Measurements from ENCODE around the gene ABHD11.

ABHD11 gene

DNA sequence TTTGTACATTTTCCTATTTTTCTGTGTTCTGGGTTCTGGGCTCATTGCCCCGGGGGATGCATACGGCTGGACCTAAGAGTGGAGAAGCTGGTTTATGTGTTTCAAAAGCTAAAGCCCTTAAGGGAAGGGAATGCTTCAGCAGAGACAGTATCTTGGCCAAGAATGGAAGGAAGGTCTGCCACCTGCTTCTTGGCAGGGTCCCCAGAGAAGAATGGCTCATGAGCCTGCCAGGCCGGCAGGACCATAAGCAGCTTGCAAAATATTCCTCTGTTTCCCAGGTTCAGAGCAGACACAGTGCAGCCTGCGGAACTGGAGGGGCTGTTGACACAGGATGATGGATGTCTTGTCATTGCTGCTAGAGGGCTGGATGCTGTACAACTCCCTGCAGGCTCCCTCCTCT is 7.8 kb upstream of the ABHD11 start:
- Histone ChIP-seq H3K36me3 (ENCODE audit: insufficient read depth, low read length) (no peaks in the 10 kb centered on the region), H3K9ac (ENCODE audit: low read depth, low read length) (no peak overlapping the region), H3K4me3 (ENCODE audit: low read depth in 1 of 2, low read length in 2 of 2) (no peak overlapping the region), H3K79me2 (ENCODE audit: insufficient read depth, low read length) (no peaks in the 10 kb centered on the region), H3K4me1 (ENCODE audit: insufficient read depth, low read length) (no peaks in the 10 kb centered on the region), H3K4me2 (ENCODE audit: insufficient read depth, low read length) (no peak overlapping the region), H3K9me3 (ENCODE audit: insufficient read depth, low read length, severe bottlenecking) (no peaks in the 10 kb centered on the region), H2AFZ (ENCODE audit: low read depth, low read length) (no peak overlapping the region), H3K27ac (ENCODE audit: low read length) (no peak overlapping the region), H4K20me1 (ENCODE audit: insufficient read depth, low read length) (no peaks in the 10 kb centered on the region; the same call in 1 of the 2 replicates), H3K27me3 (ENCODE audit: insufficient read depth, low read length, poor library complexity) (no peaks in the 10 kb centered on the region)
- ATAC-seq (ENCODE audit: insufficient read depth, low read depth) (no peak), DNase-seq (no peak)
- TF ChIP-seq, protein P1, sequence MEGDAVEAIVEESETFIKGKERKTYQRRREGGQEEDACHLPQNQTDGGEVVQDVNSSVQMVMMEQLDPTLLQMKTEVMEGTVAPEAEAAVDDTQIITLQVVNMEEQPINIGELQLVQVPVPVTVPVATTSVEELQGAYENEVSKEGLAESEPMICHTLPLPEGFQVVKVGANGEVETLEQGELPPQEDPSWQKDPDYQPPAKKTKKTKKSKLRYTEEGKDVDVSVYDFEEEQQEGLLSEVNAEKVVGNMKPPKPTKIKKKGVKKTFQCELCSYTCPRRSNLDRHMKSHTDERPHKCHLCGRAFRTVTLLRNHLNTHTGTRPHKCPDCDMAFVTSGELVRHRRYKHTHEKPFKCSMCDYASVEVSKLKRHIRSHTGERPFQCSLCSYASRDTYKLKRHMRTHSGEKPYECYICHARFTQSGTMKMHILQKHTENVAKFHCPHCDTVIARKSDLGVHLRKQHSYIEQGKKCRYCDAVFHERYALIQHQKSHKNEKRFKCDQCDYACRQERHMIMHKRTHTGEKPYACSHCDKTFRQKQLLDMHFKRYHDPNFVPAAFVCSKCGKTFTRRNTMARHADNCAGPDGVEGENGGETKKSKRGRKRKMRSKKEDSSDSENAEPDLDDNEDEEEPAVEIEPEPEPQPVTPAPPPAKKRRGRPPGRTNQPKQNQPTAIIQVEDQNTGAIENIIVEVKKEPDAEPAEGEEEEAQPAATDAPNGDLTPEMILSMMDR (IDR thresholded peaks at IDR 0.05; ENCODE audit: borderline replicate concordance, extremely low read depth, low read length, poor library complexity, severe bottlenecking): no peak
- TF ChIP-seq EZH2 (IDR thresholded peaks at IDR 0.05; ENCODE audit: borderline replicate concordance, low read depth, low read length, severe bottlenecking): no peak

DNA sequence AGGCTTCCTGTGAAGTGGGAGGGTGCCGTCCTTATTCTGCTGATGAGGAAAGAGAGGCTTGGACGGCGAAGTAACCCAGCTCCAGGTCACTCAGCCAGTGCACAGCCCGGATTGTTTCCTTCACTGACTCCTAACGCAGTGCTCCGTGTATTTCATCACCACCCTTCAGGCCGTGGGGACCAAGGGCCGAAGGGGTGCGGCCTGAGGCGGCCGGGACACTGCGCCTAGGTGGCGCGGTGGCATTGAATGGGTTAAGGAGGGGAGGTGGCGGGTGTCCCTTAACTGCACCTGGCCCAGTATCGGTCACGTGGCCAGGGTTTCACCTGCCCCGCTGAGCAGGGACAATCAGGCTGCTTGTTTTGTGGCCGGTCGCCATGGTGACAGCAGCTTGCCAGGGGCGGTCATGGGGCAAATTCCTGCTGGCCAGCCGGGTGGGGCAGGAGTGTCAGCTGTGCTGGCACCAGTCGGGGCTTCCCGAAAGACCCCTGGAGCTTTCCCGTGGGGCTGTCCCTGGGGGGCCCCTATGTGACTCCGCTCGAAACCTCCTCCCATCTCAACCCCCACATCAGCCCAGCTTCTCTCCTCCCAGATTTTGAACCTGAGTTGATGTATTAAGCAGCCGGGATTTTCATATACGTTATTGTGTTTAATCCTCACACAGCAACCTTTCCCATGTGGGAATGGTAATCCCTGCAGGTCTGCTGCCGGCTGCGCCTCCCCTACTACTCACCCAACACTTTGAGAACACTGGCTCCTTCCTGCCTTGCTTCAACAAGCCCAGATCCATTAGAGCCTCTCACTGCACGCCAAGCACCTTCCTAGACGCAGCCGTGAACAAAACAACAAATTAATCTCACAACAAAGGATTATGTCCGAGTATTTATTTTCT is 4.4 kb upstream of the ABHD11 start:
- Histone ChIP-seq H3K9ac (ENCODE audit: low read depth, low read length) (no peak overlapping the region), H3K4me3 (ENCODE audit: low read depth in 1 of 2, low read length in 2 of 2) (no peak overlapping the region), H3K4me2 (ENCODE audit: insufficient read depth, low read length) (no peak overlapping the region), H4K20me1 (ENCODE audit: insufficient read depth, low read length) (no peaks in the 10 kb centered on the region; the same call in 1 of the 2 replicates), H3K4me1 (ENCODE audit: insufficient read depth, low read length) (peaks cover 10% of the 10 kb centered on the region), H3K27ac (ENCODE audit: low read length) (no peak overlapping the region), H3K27me3 (ENCODE audit: insufficient read depth, low read length, poor library complexity) (no peaks in the 10 kb centered on the region), H3K79me2 (ENCODE audit: insufficient read depth, low read length) (peaks cover under 1% of the 10 kb centered on the region; the same call in 1 of the 2 replicates), H2AFZ (ENCODE audit: low read depth, low read length) (no peak overlapping the region), H3K9me3 (ENCODE audit: insufficient read depth, low read length, severe bottlenecking) (no peaks in the 10 kb centered on the region), H3K36me3 (ENCODE audit: insufficient read depth, low read length) (no peaks in the 10 kb centered on the region)
- no peak for DNase-seq
- TF ChIP-seq EZH2 (IDR thresholded peaks at IDR 0.05; ENCODE audit: borderline replicate concordance, low read depth, low read length, severe bottlenecking): no peak
- TF ChIP-seq, protein P1 (IDR thresholded peaks at IDR 0.05; ENCODE audit: borderline replicate concordance, extremely low read depth, low read length, poor library complexity, severe bottlenecking): no peak
- ATAC-seq (ENCODE audit: insufficient read depth, low read depth): no peak

DNA sequence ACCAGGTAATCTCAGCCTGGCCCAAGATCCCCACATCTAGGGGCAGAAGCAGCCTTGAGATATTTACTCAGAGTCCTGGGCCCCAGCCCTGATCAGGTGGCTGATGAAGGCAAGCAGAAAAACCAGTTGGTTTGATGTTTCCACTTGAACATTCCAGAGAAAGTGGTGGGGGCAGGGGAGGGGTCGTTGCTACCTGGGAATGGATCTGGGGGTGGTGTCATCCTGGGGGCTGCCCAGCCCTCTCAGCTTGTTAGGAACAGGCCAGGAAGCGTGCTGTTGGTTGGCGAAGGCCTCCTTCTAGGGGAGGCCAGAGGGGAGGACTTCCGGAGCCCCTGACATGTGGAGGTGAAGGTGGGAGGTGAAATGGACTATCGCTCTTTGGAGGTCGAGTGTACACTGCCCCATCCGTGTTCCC is 3.7 kb upstream of the ABHD11 start:
- Histone ChIP-seq H3K4me1 (ENCODE audit: insufficient read depth, low read length) (peaks cover 16% of the 10 kb centered on the region), H3K4me3 (ENCODE audit: low read depth in 1 of 2, low read length in 2 of 2) (no peak overlapping the region), H3K4me2 (ENCODE audit: insufficient read depth, low read length) (no peak overlapping the region), H3K27ac (ENCODE audit: low read length) (no peak overlapping the region), H3K9me3 (ENCODE audit: insufficient read depth, low read length, severe bottlenecking) (no peaks in the 10 kb centered on the region), H3K36me3 (ENCODE audit: insufficient read depth, low read length) (peaks cover 3% of the 10 kb centered on the region), H4K20me1 (ENCODE audit: insufficient read depth, low read length) (peaks cover 6% of the 10 kb centered on the region), H3K27me3 (ENCODE audit: insufficient read depth, low read length, poor library complexity) (no peaks in the 10 kb centered on the region), H2AFZ (ENCODE audit: low read depth, low read length) (no peak overlapping the region), H3K9ac (ENCODE audit: low read depth, low read length) (no peak overlapping the region), H3K79me2 (ENCODE audit: insufficient read depth, low read length) (peaks cover 7% of the 10 kb centered on the region)
- no peak for DNase-seq
- no peak for ATAC-seq (ENCODE audit: insufficient read depth, low read depth)
- TF ChIP-seq, protein P1 (IDR thresholded peaks at IDR 0.05; ENCODE audit: borderline replicate concordance, extremely low read depth, low read length, poor library complexity, severe bottlenecking): no peak
- TF ChIP-seq EZH2 (IDR thresholded peaks at IDR 0.05; ENCODE audit: borderline replicate concordance, low read depth, low read length, severe bottlenecking): no peak

Measured in DND-41 (cell line).